Neural cell (in vitro differentiated cells): Measurements from ENCODE around the gene ANKS1B. TPM values are rescaled to one million over a fixed set of nuclear protein-coding genes. Genes with fewer than 3 reads are reported as not detected.

ENCODE experiments used
- H2AFZ ChIP-seq: fragments of 200-600, 300-800 bp; sonication (generic), shearing (Covaris generic); 2 replicates; pipeline ENCODE4 v1.6.0; 2014; ENCODE audit warnings: low read depth, mild to moderate bottlenecking, antibody characterized with exemption, low read length, moderate library complexity
- H3F3A ChIP-seq: fragments of 200-600 bp; shearing (Covaris generic); 2 replicates; pipeline ENCODE4 v1.6.1; 2016; ENCODE audit warnings: mild to moderate bottlenecking, moderate library complexity, mixed read lengths, antibody characterized with exemption, low read length; ENCODE audit not compliant: insufficient read depth, poor library complexity, severe bottlenecking
- H3K27ac ChIP-seq: fragments of 200-600, 300-800 bp; sonication (generic), shearing (Covaris generic); 2 replicates; pipeline ENCODE4 v1.5.1; 2014; ENCODE audit warnings: mild to moderate bottlenecking, low read length, moderate library complexity
- H3K27me3 ChIP-seq: fragments of 300-800, 200-600 bp; sonication (generic), shearing (Covaris generic); 2 replicates; pipeline ENCODE4 v1.6.0; 2014; ENCODE audit warnings: mild to moderate bottlenecking, low read depth, low read length, moderate library complexity; ENCODE audit not compliant: insufficient read depth
- H3K36me3 ChIP-seq: fragments of 300-800, 200-600 bp; sonication (generic), shearing (Covaris generic); 2 replicates; pipeline ENCODE4 v1.5.1; 2014; ENCODE audit warnings: mild to moderate bottlenecking, antibody characterized with exemption, low read length, moderate library complexity; ENCODE audit not compliant: insufficient read depth
- H3K4me2 ChIP-seq: fragments of 300-800, 200-600 bp; sonication (generic), shearing (Covaris generic); 2 replicates; pipeline ENCODE4 v1.6.0; 2014; ENCODE audit warnings: mild to moderate bottlenecking, low read length
- H3K4me3 ChIP-seq: fragments of 300-800, 200-600 bp; sonication (generic), shearing (Covaris generic); 2 replicates; pipeline ENCODE4 v1.5.1; 2014; ENCODE audit warnings: mild to moderate bottlenecking, low read length, moderate library complexity
- H3K79me2 ChIP-seq: fragments of 200-600 bp; shearing (Covaris generic); replicated peaks from 2 replicates; pipeline ENCODE4 v1.6.0; 2014; ENCODE audit warnings: mild to moderate bottlenecking, low read length, moderate library complexity; ENCODE audit not compliant: insufficient read depth
- H3K9ac ChIP-seq: fragments of 300-800, 200-600 bp; sonication (generic), shearing (Covaris generic); 2 replicates; pipeline ENCODE4 v1.6.1; 2016; ENCODE audit warnings: mild to moderate bottlenecking, low read length, mixed read lengths
- H3K9me2 ChIP-seq: fragments of 200-600 bp; shearing (Covaris generic); 2 replicates; pipeline ENCODE4 v1.6.1; 2016; ENCODE audit warnings: mild to moderate bottlenecking, low read length, mixed read lengths; ENCODE audit not compliant: insufficient read depth
- H3K9me3 ChIP-seq: fragments of 200-600, 300-800 bp; sonication (generic), shearing (Covaris generic); 2 replicates; pipeline ENCODE4 v1.6.1; 2016; ENCODE audit warnings: mild to moderate bottlenecking, mixed run types, low read length, moderate library complexity, mixed read lengths
- H4K20me1 ChIP-seq: fragments of 200-600 bp; shearing (Covaris generic); 2 replicates; pipeline ENCODE4 v1.6.1; 2016; ENCODE audit warnings: mild to moderate bottlenecking, mixed run types; ENCODE audit not compliant: insufficient read depth
- EP300 ChIP-seq: fragments of 450-650 bp; conservative IDR thresholded peaks from 2 replicates; pipeline ENCODE4 v1.6.1; 2014; ENCODE audit warnings: antibody characterized with exemption, mild to moderate bottlenecking, moderate library complexity; ENCODE audit not compliant: poor library complexity, severe bottlenecking
- EZH2 ChIP-seq: fragments of 200-600, 300-800 bp; shearing (Covaris generic), sonication (generic); IDR thresholded peaks from 2 replicates; pipeline ENCODE4 v1.6.1; 2014; ENCODE audit warnings: antibody characterized with exemption, low read length, borderline replicate concordance, mild to moderate bottlenecking; ENCODE audit not compliant: insufficient read depth, poor library complexity, severe bottlenecking
- MXI1 ChIP-seq: fragments of 450-650 bp; conservative IDR thresholded peaks from 2 replicates; pipeline ENCODE4 v1.6.1; 2014; ENCODE audit warnings: antibody characterized with exemption, mild to moderate bottlenecking; ENCODE audit not compliant: poor library complexity, severe bottlenecking
- POLR2AphosphoS5 ChIP-seq: IDR thresholded peaks from 2 replicates; pipeline ENCODE4 v1.6.1; 2012
- RAD21 ChIP-seq: fragments of 450-650 bp; conservative IDR thresholded peaks from 2 replicates; pipeline ENCODE4 v1.6.1; 2014; ENCODE audit warnings: antibody characterized with exemption, mild to moderate bottlenecking, moderate library complexity
- SMC3 ChIP-seq: fragments of 450-650 bp; conservative IDR thresholded peaks from 2 replicates; pipeline ENCODE4 v1.6.1; 2014; ENCODE audit warnings: antibody characterized with exemption, mild to moderate bottlenecking, moderate library complexity; ENCODE audit not compliant: poor library complexity
- TAF1 ChIP-seq: IDR thresholded peaks from 2 replicates; pipeline ENCODE4 v1.6.1; 2012; ENCODE audit warnings: low read depth
- polyA plus RNA-seq: library from polyadenylated mRNA; depleted of rRNA; stranded (reverse); fragments of >200 nt; gene quantifications from 2 replicates; pipeline ENCODE4 v1.2.3, GENCODE V29; 2014
- TF ChIP-seq, protein P1 (sequence below): fragments of 450-650 bp; IDR thresholded peaks from 2 replicates; pipeline ENCODE4 v1.5.1; 2014; ENCODE audit warnings: antibody characterized with exemption, mild to moderate bottlenecking, moderate library complexity; ENCODE audit not compliant: poor library complexity, severe bottlenecking
- TF ChIP-seq, protein P2 (sequence below): IDR thresholded peaks from 2 replicates; pipeline ENCODE4 v1.6.1; 2012; ENCODE audit warnings: borderline replicate concordance

Gene ANKS1B
- polyA plus RNA-seq, 1 donor from 2014 or later = 65.6 TPM

GRCh38 chr12:98721204-98721702 lies 1263.5 kb downstream of the ANKS1B start (continued):
- TF ChIP-seq, protein P1, sequence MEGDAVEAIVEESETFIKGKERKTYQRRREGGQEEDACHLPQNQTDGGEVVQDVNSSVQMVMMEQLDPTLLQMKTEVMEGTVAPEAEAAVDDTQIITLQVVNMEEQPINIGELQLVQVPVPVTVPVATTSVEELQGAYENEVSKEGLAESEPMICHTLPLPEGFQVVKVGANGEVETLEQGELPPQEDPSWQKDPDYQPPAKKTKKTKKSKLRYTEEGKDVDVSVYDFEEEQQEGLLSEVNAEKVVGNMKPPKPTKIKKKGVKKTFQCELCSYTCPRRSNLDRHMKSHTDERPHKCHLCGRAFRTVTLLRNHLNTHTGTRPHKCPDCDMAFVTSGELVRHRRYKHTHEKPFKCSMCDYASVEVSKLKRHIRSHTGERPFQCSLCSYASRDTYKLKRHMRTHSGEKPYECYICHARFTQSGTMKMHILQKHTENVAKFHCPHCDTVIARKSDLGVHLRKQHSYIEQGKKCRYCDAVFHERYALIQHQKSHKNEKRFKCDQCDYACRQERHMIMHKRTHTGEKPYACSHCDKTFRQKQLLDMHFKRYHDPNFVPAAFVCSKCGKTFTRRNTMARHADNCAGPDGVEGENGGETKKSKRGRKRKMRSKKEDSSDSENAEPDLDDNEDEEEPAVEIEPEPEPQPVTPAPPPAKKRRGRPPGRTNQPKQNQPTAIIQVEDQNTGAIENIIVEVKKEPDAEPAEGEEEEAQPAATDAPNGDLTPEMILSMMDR = no peak

- Histone ChIP-seq H3K4me3 (no peak overlapping the region), H3K36me3 (no peaks in the 10 kb centered on the region), H3K9me2 (no peaks in the 10 kb centered on the region), H3K27me3 (no peaks in the 10 kb centered on the region), H3K9me3 (no peaks in the 10 kb centered on the region), H2AFZ (no peak overlapping the region), H3K79me2 (no peaks in the 10 kb centered on the region), H3K4me2 (no peak overlapping the region), H3K9ac (no peak overlapping the region), H4K20me1 (no peaks in the 10 kb centered on the region), H3K27ac (no peak overlapping the region), H3F3A (no peaks in the 10 kb centered on the region)
- TF ChIP-seq EZH2 (no peak), MXI1 (no peak), POLR2AphosphoS5 (no peak), EP300 (no peak), RAD21 (no peak), SMC3 (no peak), TAF1 (no peak)
- TF ChIP-seq, protein P1 = no peak
- TF ChIP-seq, protein P2, sequence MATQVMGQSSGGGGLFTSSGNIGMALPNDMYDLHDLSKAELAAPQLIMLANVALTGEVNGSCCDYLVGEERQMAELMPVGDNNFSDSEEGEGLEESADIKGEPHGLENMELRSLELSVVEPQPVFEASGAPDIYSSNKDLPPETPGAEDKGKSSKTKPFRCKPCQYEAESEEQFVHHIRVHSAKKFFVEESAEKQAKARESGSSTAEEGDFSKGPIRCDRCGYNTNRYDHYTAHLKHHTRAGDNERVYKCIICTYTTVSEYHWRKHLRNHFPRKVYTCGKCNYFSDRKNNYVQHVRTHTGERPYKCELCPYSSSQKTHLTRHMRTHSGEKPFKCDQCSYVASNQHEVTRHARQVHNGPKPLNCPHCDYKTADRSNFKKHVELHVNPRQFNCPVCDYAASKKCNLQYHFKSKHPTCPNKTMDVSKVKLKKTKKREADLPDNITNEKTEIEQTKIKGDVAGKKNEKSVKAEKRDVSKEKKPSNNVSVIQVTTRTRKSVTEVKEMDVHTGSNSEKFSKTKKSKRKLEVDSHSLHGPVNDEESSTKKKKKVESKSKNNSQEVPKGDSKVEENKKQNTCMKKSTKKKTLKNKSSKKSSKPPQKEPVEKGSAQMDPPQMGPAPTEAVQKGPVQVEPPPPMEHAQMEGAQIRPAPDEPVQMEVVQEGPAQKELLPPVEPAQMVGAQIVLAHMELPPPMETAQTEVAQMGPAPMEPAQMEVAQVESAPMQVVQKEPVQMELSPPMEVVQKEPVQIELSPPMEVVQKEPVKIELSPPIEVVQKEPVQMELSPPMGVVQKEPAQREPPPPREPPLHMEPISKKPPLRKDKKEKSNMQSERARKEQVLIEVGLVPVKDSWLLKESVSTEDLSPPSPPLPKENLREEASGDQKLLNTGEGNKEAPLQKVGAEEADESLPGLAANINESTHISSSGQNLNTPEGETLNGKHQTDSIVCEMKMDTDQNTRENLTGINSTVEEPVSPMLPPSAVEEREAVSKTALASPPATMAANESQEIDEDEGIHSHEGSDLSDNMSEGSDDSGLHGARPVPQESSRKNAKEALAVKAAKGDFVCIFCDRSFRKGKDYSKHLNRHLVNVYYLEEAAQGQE = no peak
Observed at GRCh38 chr12:98719515-98720504, 1264.9 kb downstream of the ANKS1B start.
